HEK293 (cell line): ENCODE data around the gene LEFTY1.

Experiments
- CTCF ChIA-PET: fragments of 350-600 bp; formaldehyde crosslinking; extraction: SDS; loops from one replicate; lab custom pipeline; 2021; ENCODE audit warnings: antibody characterized with exemption; lab: Yijun Ruan, JAX
- POLR2A ChIA-PET: fragments of 300-600 bp; formaldehyde crosslinking; extraction: SDS; loops from one replicate; lab custom pipeline; 2020; ENCODE audit warnings: antibody characterized with exemption, inconsistent platforms; lab: Yijun Ruan, JAX
- H3K27ac ChIP-seq: fragments of 200-500 bp; sonication (Bioruptor generic); 2 replicates; pipeline ENCODE4 v1.5.1; 2014; ENCODE audit warnings: low read depth, low read length, control low read depth, inconsistent platforms; ENCODE audit errors: extremely low read depth
- H3K36me3 ChIP-seq, 2 experiments: fragments of 200-500 bp in 1 of 2; sonication (Bioruptor generic) in 1 of 2; 1 replicate in 1 of 2; 2 replicates in 1 of 2; pipeline ENCODE4 v1.5.1; 2014 to 2017; ENCODE audit warnings: inconsistent platforms in 2 of 2, low read length in 2 of 2; ENCODE audit not compliant: control insufficient read depth in 2 of 2, insufficient read depth in 1 of 2
- H3K4me1 ChIP-seq: fragments of 200-500 bp; sonication (Bioruptor generic); 2 replicates; pipeline ENCODE4 v1.5.1; 2014; ENCODE audit warnings: mild to moderate bottlenecking, low read length, inconsistent platforms; ENCODE audit not compliant: control insufficient read depth, insufficient read depth
- H3K4me3 ChIP-seq: 2 replicates; pipeline ENCODE4 v1.5.1; 2011; ENCODE audit warnings: low read depth, mild to moderate bottlenecking, control low read depth, low read length, moderate library complexity
- H3K9me3 ChIP-seq: fragments of 200-500 bp; sonication (Bioruptor generic); 2 replicates; pipeline ENCODE4 v1.5.1; 2014; ENCODE audit warnings: low read depth, low read length, inconsistent platforms; ENCODE audit not compliant: control insufficient read depth, insufficient read depth
- ATF2 ChIP-seq: fragments of 450-650 bp; formaldehyde crosslinking; IDR thresholded peaks from 2 replicates; pipeline ENCODE4 v1.5.1; 2016; ENCODE audit warnings: missing biosample characterization, missing genetic modification characterization, low read depth
- BCL11B ChIP-seq: fragments of 450-650 bp; formaldehyde crosslinking; IDR thresholded peaks from 2 replicates; pipeline ENCODE4 v1.5.1; 2016; ENCODE audit warnings: low read depth, missing biosample characterization, missing genetic modification characterization
- EGR2 ChIP-seq: fragments of 450-650 bp; formaldehyde crosslinking; IDR thresholded peaks from 2 replicates; pipeline ENCODE4 v1.5.1; 2016; ENCODE audit warnings: low read depth, missing biosample characterization, missing genetic modification characterization
- GLI2 ChIP-seq: fragments of 450-650 bp; formaldehyde crosslinking; IDR thresholded peaks from 2 replicates; pipeline ENCODE4; 2017; ENCODE audit warnings: missing biosample characterization, missing genetic modification characterization, low read depth, borderline replicate concordance
- HOXA7 ChIP-seq: sonication (generic); formaldehyde crosslinking; IDR thresholded peaks from 2 replicates; pipeline ENCODE4 v1.8.1; 2022; ENCODE audit warnings: missing genetic modification reagents, borderline replicate concordance
- KLF17 ChIP-seq: fragments of 450-650 bp; formaldehyde crosslinking; IDR thresholded peaks from 2 replicates; pipeline ENCODE4 v1.5.1; 2016; ENCODE audit warnings: missing biosample characterization, missing genetic modification characterization
- PRDM4 ChIP-seq: fragments of 450-650 bp; formaldehyde crosslinking; IDR thresholded peaks from 2 replicates; pipeline ENCODE4 v1.5.1; 2017; ENCODE audit warnings: missing biosample characterization, missing genetic modification characterization
- SP2 ChIP-seq: fragments of 450-650 bp; formaldehyde crosslinking; IDR thresholded peaks from 2 replicates; pipeline ENCODE4 v1.5.1; 2016; ENCODE audit warnings: missing biosample characterization, missing genetic modification characterization
- TCF7L2 ChIP-seq: IDR thresholded peaks from 2 replicates; pipeline ENCODE4 v1.6.1; 2011; ENCODE audit warnings: low read depth, mild to moderate bottlenecking, inconsistent platforms, low read length, moderate library complexity, borderline replicate concordance
- ZBTB6 ChIP-seq: fragments of 450-650 bp; formaldehyde crosslinking; IDR thresholded peaks from 2 replicates; pipeline ENCODE4 v1.5.1; 2017; ENCODE audit warnings: missing biosample characterization, missing genetic modification characterization
- ZFHX2 ChIP-seq: fragments of 450-650 bp; formaldehyde crosslinking; conservative IDR thresholded peaks from 2 replicates; pipeline ENCODE4 v1.5.1; 2016; ENCODE audit warnings: missing biosample characterization, missing genetic modification characterization
- ZIC2 ChIP-seq: fragments of 450-650 bp; formaldehyde crosslinking; IDR thresholded peaks from 2 replicates; pipeline ENCODE4 v1.5.1; 2016; ENCODE audit warnings: missing biosample characterization, missing genetic modification characterization
- ZNF16 ChIP-seq: fragments of 450-650 bp; formaldehyde crosslinking; IDR thresholded peaks from 2 replicates; pipeline ENCODE4 v1.5.1; 2016; ENCODE audit warnings: low read depth, missing biosample characterization, missing genetic modification characterization
- ZNF202 ChIP-seq: fragments of 450-650 bp; formaldehyde crosslinking; IDR thresholded peaks from 2 replicates; pipeline ENCODE4 v1.5.1; 2016; ENCODE audit warnings: missing biosample characterization, missing genetic modification characterization, borderline replicate concordance
- ZNF501 ChIP-seq: fragments of 450-650 bp; formaldehyde crosslinking; IDR thresholded peaks from 2 replicates; pipeline ENCODE4 v1.5.1; 2016; ENCODE audit warnings: missing biosample characterization, missing genetic modification characterization
- ZNF549 ChIP-seq: fragments of 450-650 bp; IDR thresholded peaks from 2 replicates; pipeline ENCODE4 v1.5.1; 2018; ENCODE audit warnings: missing biosample characterization, missing genetic modification characterization, mild to moderate bottlenecking, inconsistent platforms, moderate library complexity
- ZNF596 ChIP-seq: fragments of 450-650 bp; IDR thresholded peaks from 2 replicates; pipeline ENCODE4 v1.5.0; 2018; ENCODE audit warnings: missing biosample characterization, mild to moderate bottlenecking, missing genetic modification characterization, moderate library complexity
- ZNF610 ChIP-seq: fragments of 450-650 bp; formaldehyde crosslinking; IDR thresholded peaks from 2 replicates; pipeline ENCODE4 v1.5.1; 2016; ENCODE audit warnings: missing biosample characterization, missing genetic modification characterization, borderline replicate concordance
- ZNF626 ChIP-seq: fragments of 450-650 bp; sonication (Bioruptor Pico); formaldehyde crosslinking; IDR thresholded peaks from 2 replicates; pipeline ENCODE4 v1.5.1; 2018; ENCODE audit warnings: missing biosample characterization, missing genetic modification characterization, inconsistent platforms
- ZNF670 ChIP-seq: fragments of 450-650 bp; formaldehyde crosslinking; IDR thresholded peaks from 2 replicates; pipeline ENCODE4 v1.5.1; 2016; ENCODE audit warnings: missing biosample characterization, missing genetic modification characterization, low read depth
- ZNF747 ChIP-seq: fragments of 450-650 bp; formaldehyde crosslinking; IDR thresholded peaks from 2 replicates; pipeline ENCODE4 v1.5.1; 2016; ENCODE audit warnings: missing biosample characterization, missing genetic modification characterization
- ZNF768 ChIP-seq: fragments of 450-650 bp; formaldehyde crosslinking; IDR thresholded peaks from 2 replicates; pipeline ENCODE4 v1.5.1; 2018; ENCODE audit warnings: missing biosample characterization, mild to moderate bottlenecking, missing genetic modification characterization
- ZSCAN23 ChIP-seq: fragments of 450-650 bp; formaldehyde crosslinking; IDR thresholded peaks from 2 replicates; pipeline ENCODE4 v1.5.1; 2016; ENCODE audit warnings: missing biosample characterization, missing genetic modification characterization

LEFTY1 gene

GRCh38 chr1:225866981-225867380 lies 22.0 kb downstream of the LEFTY1 start:
- ChIA-PET CTCF (interaction anchor here (0.6 to 1.4 kb wide), 4 partner anchors 11 to 712 kb away, joined by 3 to 4 read pairs (median 3); partner anchors contain the start of gene TMEM63A), POLR2A (interaction anchor here (0.9 to 1.5 kb wide), 2 partner anchors 16 to 89 kb away, joined by 3 to 4 read pairs; partner anchors contain the start of gene SRP9)
- TF ChIP-seq SP2 (tag by site-specific recombination) (0 out of 2 replicates have a peak, but pooled peaks have one; percentile 8), ZNF747 (tag by site-specific recombination) (no peak), ZNF202 (tag by site-specific recombination) (no peak)
- H3K4me1 ChIP-seq, result peaks cover 14% of the 10 kb centered on the region
- peaks cover 8 to 73% of the 10 kb centered on the region in 2 experiments; a peak in 2 of 3 replicates for H3K36me3 ChIP-seq
- H3K27ac ChIP-seq, result no peak overlapping the region
- no peak overlapping the region for H3K4me3 ChIP-seq
- no peaks in the 10 kb centered on the region for H3K9me3 ChIP-seq

GRCh38 chr1:225866061-225866837 lies 22.7 kb downstream of the LEFTY1 start:
- no peak overlapping the region for H3K27ac ChIP-seq
- ChIA-PET POLR2A (interaction anchor here (0.9 to 1.5 kb wide), 2 partner anchors 17 to 89 kb away, joined by 3 to 4 read pairs; partner anchors contain the start of gene SRP9), CTCF (interaction anchor here (0.6 to 1.4 kb wide), 4 partner anchors 12 to 712 kb away, joined by 3 to 4 read pairs (median 3); partner anchors contain the start of gene TMEM63A)
- H3K9me3 ChIP-seq, result no peaks in the 10 kb centered on the region
- TF ChIP-seq ZIC2 (peak; percentile 81), ZNF610 (tag by site-specific recombination) (no peak), ZFHX2 (tag by site-specific recombination) (peak; percentile 45), ZNF596 (tag by site-specific recombination) (no peak)
- TF ChIP-seq, all 188 proteins: peak for 2
- Histone ChIP-seq H3K4me3 (no peak overlapping the region), H3K36me3 (peaks cover 8 to 75% of the 10 kb centered on the region in 2 experiments; a peak in 2 of 3 replicates), H3K4me1 (peaks cover 7% of the 10 kb centered on the region)

GRCh38 chr1:225865514-225865913 lies 23.4 kb downstream of the LEFTY1 start:
- no peak overlapping the region for H3K4me3 ChIP-seq
- CTCF ChIA-PET, result interaction anchor here (1.1 kb wide), 1 partner anchor 12 kb away, joined by 4 read pairs; no protein-coding TSS in a partner anchor
- 0 out of 2 replicates have a peak, but pooled peaks cover 3% of the 10 kb centered on the region for H3K4me1 ChIP-seq
- H3K27ac ChIP-seq, result no peak overlapping the region
- TF ChIP-seq ZNF16 (tag by site-specific recombination), result no peak
- no peak for TF ChIP-seq ZBTB6 (tag by site-specific recombination)
- TF ChIP-seq TCF7L2, result no peak
- TF ChIP-seq ZNF501 (tag by site-specific recombination), result no peak
- no peak for TF ChIP-seq ZNF768 (tag by site-specific recombination)
- TF ChIP-seq ZNF549 (tag by site-specific recombination), result no peak
- TF ChIP-seq ZNF626 (tag by site-specific recombination), result no peak
- no peak for TF ChIP-seq KLF17 (tag by site-specific recombination)
- TF ChIP-seq PRDM4, result no peak
- no peak for TF ChIP-seq EGR2 (tag by site-specific recombination)
- no peak for TF ChIP-seq HOXA7 (CRISPR knock-in tag)
- no peak for TF ChIP-seq ZSCAN23 (tag by site-specific recombination)
- TF ChIP-seq ZNF670 (tag by site-specific recombination), result no peak
- no peak for TF ChIP-seq ATF2
- TF ChIP-seq BCL11B (tag by site-specific recombination), result no peak
- no peak for TF ChIP-seq ZFHX2 (tag by site-specific recombination)
- no peak for TF ChIP-seq GLI2 (tag by site-specific recombination)
- POLR2A ChIA-PET, result interaction anchor here (0.7 kb wide), 1 partner anchor 1142 kb away, joined by 3 read pairs; no protein-coding TSS in a partner anchor
- peaks cover 8 to 75% of the 10 kb centered on the region in 2 experiments; a peak in 2 of 3 replicates for H3K36me3 ChIP-seq
- no peaks in the 10 kb centered on the region for H3K9me3 ChIP-seq
